HepG2 (cell line): Measurements from ENCODE around the gene NDUFS1. TPM values are rescaled to one million over a fixed set of nuclear protein-coding genes. Genes with fewer than 3 reads are reported as not detected.
A peak's percentile ranks its signal among the peaks of the same experiment; 100 is the strongest.

Experiments
- ATAC-seq: fragments of 200-7000 bp; cut with Tn5 transposase; 3 replicates; pipeline ENCODE4 v1.9.1; 2020; ENCODE audit warnings: mild to moderate bottlenecking, moderate library complexity
- BruUV-seq: library from RNA; stranded (reverse); fragments of 400-500 nt; replicated peaks from 2 replicates; lab custom pipeline; 2021; lab: Mats Ljungman, UMichigan
- CTCF ChIA-PET: fragments of 300-600 bp; formaldehyde crosslinking; extraction: SDS; loops from one replicate; lab custom pipeline; 2021; ENCODE audit warnings: low total read pairs, inconsistent platforms, low intra/inter-chr PET ratio; lab: Yijun Ruan, JAX
- POLR2A ChIA-PET: fragments of 350-600 bp; sonication (Branson Sonifier 250); formaldehyde crosslinking; loops from one replicate; lab custom pipeline; 2020; ENCODE audit warnings: antibody characterized with exemption, inconsistent platforms; lab: Yijun Ruan, JAX
- DNase-seq: peaks from one replicate; pipeline ENCODE4 v3.0.0-alpha.2; 2015; ENCODE audit warnings: low spot score
- FAIRE-seq: peaks from 3 replicates; lab custom pipeline; 2011; peaks lifted over from hg19 to GRCh38; lab: Jason Lieb, UNC
- H2AFZ ChIP-seq: one replicate; pipeline ENCODE4 v1.6.1; 2011; ENCODE audit warnings: low read length, inconsistent platforms
- H3K27ac ChIP-seq: fragments of 300-600 bp; 3 replicates; pipeline ENCODE4 v1.8.0; 2011; ENCODE audit warnings: mixed run types, mild to moderate bottlenecking, mixed read lengths, low read length, inconsistent platforms; ENCODE audit not compliant: insufficient read depth; ENCODE audit errors: extremely low read length
- H3K27me3 ChIP-seq, 2 experiments: fragments of 200-600 bp in 1 of 2; 2 replicates in 1 of 2; 3 replicates in 1 of 2; pipeline versions ENCODE4 v1.6.0 to v1.8.0; 2011; ENCODE audit warnings: low read length in 2 of 2, mild to moderate bottlenecking in 2 of 2, moderate library complexity in 2 of 2, inconsistent platforms in 1 of 2; ENCODE audit not compliant: insufficient read depth in 2 of 2, control insufficient read depth in 1 of 2
- H3K36me3 ChIP-seq, 2 experiments: fragments of 200-600 bp in 1 of 2; replicated peaks in 1 of 2; 2 replicates in 1 of 2; 3 replicates in 1 of 2; pipeline versions ENCODE4 v1.5.1 to v1.8.0; 2011; ENCODE audit warnings: low read length in 2 of 2, inconsistent platforms in 1 of 2; ENCODE audit not compliant: insufficient read depth in 2 of 2, control insufficient read depth in 1 of 2
- H3K4me1 ChIP-seq: 2 replicates; pipeline ENCODE4 v1.5.1; 2012; ENCODE audit warnings: low read length, inconsistent platforms; ENCODE audit not compliant: insufficient read depth
- H3K4me2 ChIP-seq: 2 replicates; pipeline ENCODE4 v1.6.0; 2011; ENCODE audit warnings: low read depth, low read length, inconsistent platforms
- H3K4me3 ChIP-seq, 3 experiments: fragments of 200-600 bp in 1 of 3; sonication (generic), shearing (Covaris generic) in 1 of 3; replicated peaks in 1 of 3; 2 replicates each; pipeline ENCODE4 v1.5.1; 2011 to 2016; ENCODE audit warnings: low read length in 3 of 3, inconsistent platforms in 2 of 3, low read depth in 2 of 3, mild to moderate bottlenecking in 2 of 3, control low read depth in 1 of 3, mixed read lengths in 1 of 3; ENCODE audit not compliant: insufficient read depth in 1 of 3
- H3K79me2 ChIP-seq: one replicate; pipeline ENCODE4 v1.6.1; 2011; ENCODE audit warnings: low read length, inconsistent platforms; ENCODE audit not compliant: insufficient read depth
- H3K9ac ChIP-seq: 2 replicates; pipeline ENCODE4 v1.6.0; 2011; ENCODE audit warnings: mild to moderate bottlenecking, low read depth, low read length, inconsistent platforms; ENCODE audit not compliant: insufficient read depth
- H3K9me3 ChIP-seq: 2 replicates; pipeline ENCODE4 v1.5.1; 2012; ENCODE audit warnings: mild to moderate bottlenecking, low read length
- H4K20me1 ChIP-seq: 2 replicates; pipeline ENCODE4 v1.6.0; 2011; ENCODE audit warnings: inconsistent platforms, mild to moderate bottlenecking, low read length, moderate library complexity; ENCODE audit not compliant: insufficient read depth
- KDM5A ChIP-seq: fragments of 200-600 bp; sonication (generic); IDR thresholded peaks from 2 replicates; pipeline ENCODE4 v1.7.0; 2018; ENCODE audit warnings: antibody characterized with exemption, mild to moderate bottlenecking, low read length, borderline replicate concordance
- LCORL ChIP-seq, 2 experiments: fragments of 450-650 bp in 1 of 2; sonication (generic) in 1 of 2; formaldehyde crosslinking in 1 of 2; IDR thresholded peaks; 2 replicates each; pipeline versions ENCODE4 v1.5.0 to v1.6.1; 2017 to 2020; ENCODE audit warnings: antibody characterized with exemption in 1 of 2, missing genetic modification reagents in 1 of 2
- MYNN ChIP-seq: sonication (generic); formaldehyde crosslinking; IDR thresholded peaks from 2 replicates; pipeline ENCODE4 v1.4.0; 2020; ENCODE audit warnings: mild to moderate bottlenecking, low read depth, missing genetic modification reagents
- NONO ChIP-seq, 2 experiments: fragments of 450-650 bp in 1 of 2; sonication (generic) in 1 of 2; formaldehyde crosslinking in 1 of 2; IDR thresholded peaks in 1 of 2; conservative IDR thresholded peaks in 1 of 2; 2 replicates each; pipeline versions ENCODE4 v1.6.1 to v1.8.0; 2017 to 2022; ENCODE audit warnings: mild to moderate bottlenecking in 1 of 2, missing genetic modification reagents in 1 of 2, moderate library complexity in 1 of 2
- SETDB1 ChIP-seq: sonication (generic); formaldehyde crosslinking; IDR thresholded peaks from 2 replicates; pipeline ENCODE4 v1.5.1; 2020; ENCODE audit warnings: missing genetic modification reagents, mild to moderate bottlenecking, borderline replicate concordance
- TEF ChIP-seq: sonication (generic); formaldehyde crosslinking; IDR thresholded peaks from 2 replicates; pipeline ENCODE4 v1.5.0; 2020; ENCODE audit warnings: missing genetic modification reagents
- TP53 ChIP-seq: sonication (generic); formaldehyde crosslinking; conservative IDR thresholded peaks from 2 replicates; pipeline ENCODE4 v1.4.0; 2020; ENCODE audit warnings: missing genetic modification reagents
- ZBTB14 ChIP-seq: sonication (generic); formaldehyde crosslinking; IDR thresholded peaks from 2 replicates; pipeline ENCODE4 v1.4.0; 2020; ENCODE audit warnings: missing genetic modification reagents
- ZNF580 ChIP-seq: IDR thresholded peaks from 2 replicates; pipeline ENCODE4 v1.6.1; 2016; ENCODE audit warnings: low read depth, borderline replicate concordance
- ZNF609 ChIP-seq: sonication (generic); formaldehyde crosslinking; IDR thresholded peaks from 2 replicates; pipeline ENCODE4 v1.4.0; 2020; ENCODE audit warnings: mild to moderate bottlenecking, missing genetic modification reagents, borderline replicate concordance
- ZNF660 ChIP-seq: sonication (generic); formaldehyde crosslinking; IDR thresholded peaks from 2 replicates; pipeline ENCODE4 v1.5.1; 2020; ENCODE audit warnings: mild to moderate bottlenecking, low read depth, missing genetic modification reagents, borderline replicate concordance
- ZNF704 ChIP-seq: sonication (generic); formaldehyde crosslinking; IDR thresholded peaks from 2 replicates; pipeline ENCODE4 v1.8.1; 2023; ENCODE audit warnings: mild to moderate bottlenecking, inconsistent platforms, moderate library complexity, missing genetic modification reagents, borderline replicate concordance
- WGBS: methylation state at CpG from one replicate; pipeline ENCODE4 v1.1.6; 2017; ENCODE audit warnings: low lambda C conversion rate; 5-methylcytosine and 5-hydroxymethylcytosine counted together
- in situ Hi-C: cut with HindIII; loops from 2 replicates; pipeline ENCODE4 v1.10.0; 2017; ENCODE audit warnings: low pct_unique_long_range_greater_than_20kb; ENCODE audit not compliant: extremely low pct_ligation_motif_present
- intact Hi-C: fragments of 100-400 bp; cut with micrococcal nuclease; formaldehyde crosslinking; loops from one replicate; pipeline ENCODE4 v1.10.0; 2022; ENCODE audit not compliant: unreplicated experiment
- polyA plus RNA-seq, 8 experiments: library from polyadenylated mRNA; depleted of rRNA in 3 of 8; stranded (reverse) in 7 of 8; unstranded in 1 of 8; fragments of >200 nt; fragmentation: Illumina TruSeq in 4 of 8; extraction: Trizol in 4 of 8; gene quantifications; 2 replicates each; pipeline versions ENCODE4 v1.2.1 to v1.2.3, GENCODE V29; 2011 to 2016; ENCODE audit warnings: low read depth in 4 of 8, missing spikeins in 1 of 8, mixed read lengths in 1 of 8; ENCODE audit not compliant: insufficient read depth in 1 of 8
- total RNA-seq, 5 experiments: library from RNA; depleted of rRNA; stranded (reverse); fragments of >200 nt; fragmentation: Illumina TruSeq; extraction: Trizol; gene quantifications; 2 replicates each; pipeline ENCODE4 v1.2.3, GENCODE V29; 2016; ENCODE audit warnings: low read depth in 1 of 5

Gene NDUFS1
- total and polyA plus RNA-seq, 2 of the 13 experiments (the other 11 are each of a cell fraction or from before 2014, with no cell fraction given) = 139 to 242 TPM

- no peak overlapping the region for H3K4me3 ChIP-seq
- POLR2A ChIA-PET = interaction anchor here (0.9 kb wide), 1 partner anchor 67 kb away, joined by 3 read pairs; the partner anchor contains the start of genes EEF1B2 and NDUFS1
- no peak for TF ChIP-seq ZNF580 (CRISPR knock-in tag)
- no peak for TF ChIP-seq MYNN (CRISPR knock-in tag)
- no peak for TF ChIP-seq ZNF704 (CRISPR knock-in tag)
- TF ChIP-seq KDM5A = no peak
- no peak for TF ChIP-seq LCORL (IDR thresholded peaks at IDR 0.05)
- no peak for TF ChIP-seq LCORL (CRISPR knock-in tag; IDR thresholded peaks at IDR 0.05)
- TF ChIP-seq NONO (IDR thresholded peaks at IDR 0.05) = no peak
- no peak for TF ChIP-seq NONO (CRISPR knock-in tag; conservative IDR thresholded peaks at IDR 0.05)
- TF ChIP-seq ZNF660 (CRISPR knock-in tag) = no peak
- TF ChIP-seq ZNF609 (CRISPR knock-in tag) = no peak
- no peak for TF ChIP-seq TEF (CRISPR knock-in tag)
- TF ChIP-seq ZBTB14 (CRISPR knock-in tag) = no peak
- no peak for TF ChIP-seq TP53 (CRISPR knock-in tag)
- no peak for TF ChIP-seq SETDB1
Measured at GRCh38 chr2:206092297-206092696, 66.9 kb downstream of the NDUFS1 start.

More at GRCh38 chr2:206092297-206092696, 66.9 kb downstream of the NDUFS1 start:
- no peak overlapping the region for H2AFZ ChIP-seq
- H3K4me1 ChIP-seq = peaks cover 16% of the 10 kb centered on the region; the same call in 1 of the 2 replicates
- FAIRE-seq (peak; percentile 15), DNase-seq (no peak), ATAC-seq (peak; percentile 59; the same call in 2 of the 3 replicates)
- H3K27me3 ChIP-seq = no peaks in the 10 kb centered on the region
- no peak overlapping the region for H3K9ac ChIP-seq
- no TSS peak for BruUV-seq
- H3K36me3 ChIP-seq = peaks cover 0 to 2% of the 10 kb centered on the region in 2 experiments; a peak in 1 of 5 replicates
- in situ Hi-C loops = no loop called here
- peaks cover 15% of the 10 kb centered on the region for H3K79me2 ChIP-seq
- intact Hi-C loops = no loop called here
- no peaks in the 10 kb centered on the region for H4K20me1 ChIP-seq
- H3K27ac ChIP-seq = no peak overlapping the region
- H3K4me2 ChIP-seq = no peak overlapping the region
- WGBS = 93% methylated on average over 2 of the region's 2 CpGs
- no peaks in the 10 kb centered on the region for H3K9me3 ChIP-seq
- CTCF ChIA-PET = no interaction called here
